Fibroblast of lung (primary cell): ENCODE data around the gene GALNT17.

Experiments
- CTCF ChIP-seq, 2 donors: IDR thresholded peaks in 1 of 2; conservative IDR thresholded peaks in 1 of 2; 1 replicate in 1 of 2; 2 replicates in 1 of 2; pipeline ENCODE4 v1.5.1; 2011 to 2012; ENCODE audit warnings: low read length in 2 of 2, control low read depth in 1 of 2, inconsistent platforms in 1 of 2, low read depth in 1 of 2, mild to moderate bottlenecking in 1 of 2
- EZH2 ChIP-seq: IDR thresholded peaks from 2 replicates; pipeline ENCODE4 v1.5.1; 2012; ENCODE audit warnings: low read length, control low read depth, mild to moderate bottlenecking; ENCODE audit errors: missing control alignments

DNA sequence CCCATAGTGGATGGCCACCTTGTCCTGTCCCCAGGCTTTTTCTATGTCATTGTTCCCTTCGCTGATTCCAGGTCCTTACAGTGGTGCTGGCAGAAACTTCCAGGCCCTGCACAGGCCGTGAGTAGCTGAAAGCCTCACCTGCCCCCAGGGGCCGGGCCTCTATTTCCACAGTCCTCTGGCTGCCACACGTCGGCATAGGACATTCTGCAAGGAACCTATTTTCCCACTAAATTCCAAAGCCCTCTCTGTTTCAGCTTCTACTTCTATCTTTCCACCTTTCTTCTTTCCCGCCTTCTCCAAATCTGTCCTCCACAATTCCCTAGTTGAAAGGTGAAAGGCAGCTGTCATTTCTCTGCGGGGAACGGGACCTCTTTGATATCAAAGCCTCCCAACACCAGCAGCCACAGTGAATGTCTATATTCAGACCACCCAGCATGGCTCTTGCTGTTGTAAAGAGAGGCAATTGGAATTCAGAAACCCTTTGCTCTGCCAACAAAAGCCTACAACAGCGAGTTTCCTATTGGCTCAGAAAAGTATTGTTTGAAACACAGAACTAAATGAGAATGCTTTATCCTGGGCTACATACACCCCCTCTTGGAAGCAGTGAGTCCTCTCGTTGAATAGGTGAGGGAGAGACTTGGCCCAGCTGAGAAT lies 607.7 kb downstream of the GALNT17 start:
- no peak for TF ChIP-seq CTCF (conservative IDR thresholded peaks at IDR 0.05 in 1 of 2, IDR thresholded peaks at IDR 0.05 in 1 of 2; ENCODE audit: low read depth in 1 of 2, low read length in 2 of 2)
- no peak for TF ChIP-seq EZH2
